ENCODE measurements around the gene MRPL14.

MRPL14 gene

DNA sequence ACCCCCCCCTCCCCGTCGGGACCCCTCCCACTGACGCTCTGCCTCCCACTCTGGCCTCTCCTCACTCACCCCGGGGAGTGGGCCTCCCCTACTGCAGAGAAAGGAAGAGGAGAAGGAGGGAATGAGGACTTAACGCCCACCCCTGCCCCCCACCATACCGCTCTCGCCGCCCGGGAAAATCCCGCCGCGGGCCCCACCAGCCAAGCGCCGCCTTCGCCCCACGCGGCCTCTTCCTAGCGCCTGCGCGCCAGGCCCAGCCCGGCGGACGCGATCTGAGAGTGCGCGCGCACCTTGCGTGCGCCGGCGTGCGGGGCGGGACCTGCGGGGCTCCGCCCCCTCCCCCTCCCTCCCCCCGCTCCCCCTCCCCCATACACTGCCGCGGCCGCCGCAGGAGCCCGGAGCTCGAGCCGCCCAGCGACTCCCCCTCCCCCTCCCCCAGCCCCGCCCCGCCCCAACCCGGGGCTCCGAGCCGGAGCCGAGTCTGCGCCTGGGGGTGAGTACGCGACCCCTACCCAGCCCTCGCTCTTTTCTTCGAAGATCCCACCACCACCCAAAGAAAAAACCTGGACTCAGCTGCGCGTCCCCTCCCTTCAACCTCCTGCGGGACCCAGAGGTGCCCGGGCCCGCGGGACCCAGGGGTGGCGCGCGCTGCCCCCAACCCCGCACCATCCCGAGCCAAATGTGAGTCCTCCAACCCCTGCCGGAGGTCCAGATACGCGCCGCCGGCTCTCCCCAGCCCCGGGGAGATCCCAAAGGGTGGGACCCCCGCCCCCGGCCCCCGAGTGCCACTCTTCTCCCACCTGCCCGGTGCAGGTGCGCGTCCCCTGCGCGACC, at the start of gene MRPL14, which contains the start of gene TMEM63B:
TSS of gene MRPL14 (minus strand) at position 267 of the 834 bp plus-strand sequence. CDS start 10,841 bp downstream, outside the sequence.
TSS of gene TMEM63B (plus strand) at position 369 of the 834 bp plus-strand sequence. CDS start 7,031 bp downstream, outside the sequence.
- DNase-seq, result peak; percentile 47 to 94 (median 86)
- intact Hi-C loops (cut with DNase I), result no loop called here

DNA sequence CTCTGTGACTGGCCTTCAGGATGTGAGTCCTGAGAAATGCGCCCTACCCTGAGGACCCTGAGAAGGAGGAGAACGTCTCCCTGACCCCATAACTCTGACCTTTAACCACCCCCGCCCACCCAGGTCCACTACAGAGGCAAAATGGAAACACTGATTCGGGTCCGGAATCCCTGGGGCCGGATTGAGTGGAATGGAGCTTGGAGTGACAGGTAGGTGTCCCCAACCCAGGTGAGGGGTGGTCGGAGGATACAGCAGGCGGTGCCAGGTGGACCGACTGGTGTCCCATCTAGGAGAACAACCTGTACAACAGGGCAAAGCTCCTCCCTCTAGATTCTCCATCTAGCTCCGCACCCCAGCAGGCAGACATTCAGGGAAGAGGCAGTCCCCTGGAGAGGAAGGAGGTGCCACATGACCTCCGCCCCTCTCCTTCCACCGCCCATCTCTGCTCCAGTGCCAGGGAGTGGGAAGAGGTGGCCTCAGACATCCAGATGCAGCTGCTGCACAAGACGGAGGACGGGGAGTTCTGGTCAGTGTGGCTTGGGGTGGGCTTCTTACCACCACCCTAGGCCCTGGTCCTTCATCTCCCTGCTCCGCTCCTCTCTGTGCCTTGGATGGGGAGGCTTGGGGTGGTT, 49.0 kb upstream of the MRPL14 start:
- intact Hi-C loops (cut with DNase I), result loop anchor here (10.0 kb wide), 1 partner anchor 159 kb away; no protein-coding TSS in a partner anchor

DNA sequence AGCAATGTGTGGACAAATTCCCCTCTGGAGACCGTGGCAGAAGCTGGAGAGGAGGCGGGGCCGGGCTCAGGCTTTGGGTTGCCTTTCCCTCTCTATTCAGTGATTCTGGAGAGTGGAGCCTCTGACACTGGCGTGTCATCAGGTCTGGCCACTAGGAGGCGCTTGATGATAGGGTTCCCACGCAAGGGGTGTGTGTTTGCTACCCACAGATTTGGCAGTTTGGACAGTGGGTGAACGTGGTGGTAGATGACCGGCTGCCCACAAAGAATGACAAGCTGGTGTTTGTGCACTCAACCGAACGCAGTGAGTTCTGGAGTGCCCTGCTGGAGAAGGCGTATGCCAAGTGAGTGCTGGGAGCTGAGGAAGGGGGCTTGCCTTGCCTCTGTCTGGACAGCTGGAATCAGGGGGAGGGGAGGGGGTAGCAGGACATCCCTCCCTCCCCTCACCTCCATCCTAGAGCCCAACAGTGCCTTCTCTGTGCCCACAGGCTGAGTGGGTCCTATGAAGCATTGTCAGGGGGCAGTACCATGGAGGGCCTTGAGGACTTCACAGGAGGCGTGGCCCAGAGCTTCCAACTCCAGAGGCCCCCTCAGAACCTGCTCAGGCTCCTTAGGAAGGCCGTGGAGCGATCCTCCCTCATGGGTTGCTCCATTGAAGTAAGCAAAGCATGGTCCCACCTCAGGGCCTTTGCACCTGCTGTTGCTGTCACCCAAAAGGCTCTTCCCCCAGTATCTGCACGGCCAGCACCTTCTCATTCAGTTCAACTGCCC, 45.7 kb upstream of the MRPL14 start:
- peak; percentile 63 to 94 (median 86) for DNase-seq
- intact Hi-C loops (cut with DNase I), result loop anchor here (2.0 to 10.0 kb wide), 2 partner anchors 62 to 162 kb away; no protein-coding TSS in a partner anchor

More for the DNA sequence above, 49.0 kb upstream of the MRPL14 start:
- DNase-seq, result no peak

DNA sequence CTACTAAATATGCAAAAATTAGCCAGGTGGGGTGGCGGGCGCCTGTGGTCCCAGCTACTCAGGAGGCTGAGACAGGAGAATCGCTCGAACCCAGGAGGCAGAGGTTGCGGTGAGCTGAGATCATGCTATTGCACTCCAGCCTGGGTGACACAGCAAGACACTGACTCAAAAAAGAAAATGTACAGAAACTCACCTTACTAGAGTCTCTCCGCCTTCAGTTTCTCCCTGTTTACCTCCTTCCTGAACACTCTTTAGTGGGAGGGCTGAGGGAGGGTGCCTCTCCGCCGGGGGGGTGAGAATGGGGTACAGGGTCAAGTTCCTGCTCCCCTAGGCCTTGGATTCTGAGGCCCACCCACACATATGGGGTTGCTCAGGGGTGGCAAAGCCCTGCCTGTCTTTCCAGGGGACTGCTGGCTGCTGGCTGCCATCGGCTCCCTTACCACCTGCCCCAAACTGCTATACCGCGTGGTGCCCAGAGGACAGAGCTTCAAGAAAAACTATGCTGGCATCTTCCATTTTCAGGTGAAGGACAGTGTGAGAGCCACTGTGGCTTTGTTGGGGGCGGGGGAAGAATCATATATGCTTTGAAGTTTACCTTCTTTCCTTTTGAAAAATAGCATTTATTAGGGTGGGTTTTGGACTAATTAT, 44.8 kb upstream of the MRPL14 start:
- intact Hi-C loops (cut with DNase I), result loop anchor here (2.0 to 10.0 kb wide), 2 partner anchors 63 to 163 kb away; no protein-coding TSS in a partner anchor
- no peak for DNase-seq

DNA sequence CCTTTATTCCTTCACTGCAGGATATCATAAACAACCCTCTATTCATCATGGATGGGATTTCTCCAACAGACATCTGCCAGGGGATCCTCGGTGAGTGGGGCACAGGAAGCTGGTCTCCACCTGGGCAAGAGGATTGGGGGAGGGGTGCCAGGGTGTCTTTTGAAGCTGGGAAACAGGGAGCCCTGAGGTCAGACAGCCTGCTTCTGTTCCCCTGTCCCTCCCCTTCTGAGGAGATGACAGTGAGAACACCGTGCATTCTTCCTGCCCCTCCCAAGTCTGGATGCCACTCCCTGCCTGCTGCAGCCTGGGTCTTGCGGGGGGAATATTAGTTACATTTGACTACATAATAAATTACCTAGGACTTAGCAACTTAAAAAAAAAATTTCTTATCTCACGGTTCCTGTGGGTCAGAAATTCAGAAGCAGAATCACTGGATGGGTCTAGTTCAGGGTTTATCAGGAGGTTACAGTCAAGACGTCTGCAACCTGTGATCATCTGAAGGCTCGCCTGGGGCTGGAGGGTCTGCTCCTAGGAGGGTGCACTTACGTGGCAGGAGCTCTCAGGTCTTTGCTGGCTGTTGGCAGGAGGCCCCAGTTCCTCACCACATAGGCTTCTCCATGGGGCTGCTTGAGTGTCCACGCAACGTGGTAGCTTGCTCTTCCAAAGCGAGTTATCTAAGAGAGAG, 42.8 kb upstream of the MRPL14 start:
- no peak for DNase-seq
- intact Hi-C loops (cut with DNase I), result loop anchor here (10.0 kb wide), 1 partner anchor 165 kb away; no protein-coding TSS in a partner anchor

DNA sequence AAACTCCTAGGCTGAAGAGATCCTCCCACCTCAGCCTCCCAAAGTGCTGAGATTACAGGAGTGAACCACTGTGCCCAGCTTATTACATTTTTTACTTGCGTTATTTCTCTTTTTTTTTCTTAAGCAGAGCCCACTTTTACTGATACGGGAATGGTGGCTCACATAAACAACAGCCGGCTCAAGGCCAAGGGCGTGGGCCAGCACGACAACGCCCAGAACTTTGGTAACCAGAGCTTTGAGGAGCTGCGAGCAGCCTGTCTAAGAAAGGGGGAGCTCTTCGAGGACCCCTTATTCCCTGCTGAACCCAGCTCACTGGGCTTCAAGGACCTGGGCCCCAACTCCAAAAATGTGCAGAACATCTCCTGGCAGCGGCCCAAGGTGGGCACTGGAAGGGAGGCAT, 41.9 kb upstream of the MRPL14 start:
- DNase-seq, result no peak
- intact Hi-C loops (cut with DNase I), result no loop called here

DNA sequence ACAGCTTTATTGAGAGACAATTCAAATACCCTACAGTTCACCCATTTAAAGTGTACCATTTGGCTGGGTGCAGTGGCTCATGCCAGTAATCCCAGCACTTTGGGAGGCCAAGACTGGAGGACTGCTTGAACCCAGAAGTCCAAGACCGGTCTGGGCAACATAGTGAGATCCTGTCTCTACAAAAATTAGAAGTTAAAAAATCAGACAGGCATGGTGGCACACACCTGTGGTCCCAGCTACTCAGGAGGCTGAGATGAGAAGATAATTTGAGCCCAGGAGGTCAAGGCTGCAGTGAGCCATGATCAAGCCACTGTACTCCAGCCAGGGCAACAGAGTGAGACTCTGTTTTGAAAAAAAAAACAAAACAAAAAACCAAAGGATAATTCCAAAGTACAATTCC, 40.3 kb upstream of the MRPL14 start:
- intact Hi-C loops (cut with DNase I), result no loop called here
- DNase-seq, result no peak

DNA sequence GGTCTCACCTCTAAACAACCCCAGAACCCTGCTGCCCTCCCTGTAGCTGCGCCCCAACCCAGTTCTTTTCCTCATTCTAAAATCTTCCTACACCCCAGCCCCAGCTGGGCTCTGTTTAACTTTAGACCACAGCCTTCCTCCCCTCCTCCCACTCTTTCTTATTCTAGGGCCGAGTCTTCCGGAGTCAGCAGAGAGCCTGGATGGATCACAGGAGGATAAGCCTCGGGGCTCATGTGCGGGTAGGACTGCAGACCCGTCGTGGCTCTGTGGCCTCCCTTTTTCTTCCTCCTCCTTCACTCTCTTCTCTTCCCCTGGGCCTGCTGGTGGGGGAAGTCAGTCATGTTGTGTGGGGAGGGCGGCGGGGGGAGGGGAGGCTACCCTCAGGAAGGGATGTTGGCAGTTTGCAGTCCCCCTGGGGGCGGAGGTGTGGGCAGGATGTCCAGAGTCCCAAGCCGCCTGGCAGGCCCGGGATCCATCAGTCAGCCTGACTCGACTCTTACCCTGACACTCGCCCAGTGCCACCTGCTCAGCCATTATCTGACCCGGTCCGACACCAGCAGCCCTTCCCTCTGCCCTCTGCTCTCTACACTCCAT, 39.4 kb upstream of the MRPL14 start:
- no peak for DNase-seq
- intact Hi-C loops (cut with DNase I), result no loop called here

DNA sequence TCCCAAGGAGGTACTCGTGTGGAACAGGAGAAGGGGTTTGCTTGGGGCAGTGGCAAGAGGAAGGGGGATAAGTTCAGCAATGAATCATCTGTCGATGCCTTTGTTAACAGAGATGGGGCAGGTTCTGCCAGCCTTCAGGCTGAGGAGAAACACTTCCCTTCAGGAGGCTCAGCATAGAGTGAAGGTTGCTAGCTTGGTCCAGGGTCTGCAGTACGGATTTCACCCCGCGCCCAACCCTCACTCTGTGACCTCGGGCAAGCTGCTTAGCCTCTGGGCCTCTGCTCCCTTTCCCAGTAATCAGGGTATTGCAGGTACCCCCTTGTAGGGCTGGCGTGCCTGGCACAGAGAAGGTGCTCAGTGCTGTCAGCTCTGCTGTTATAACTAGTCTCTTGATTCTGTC, 38.9 kb upstream of the MRPL14 start:
- intact Hi-C loops (cut with DNase I), result no loop called here
- DNase-seq, result no peak

DNA sequence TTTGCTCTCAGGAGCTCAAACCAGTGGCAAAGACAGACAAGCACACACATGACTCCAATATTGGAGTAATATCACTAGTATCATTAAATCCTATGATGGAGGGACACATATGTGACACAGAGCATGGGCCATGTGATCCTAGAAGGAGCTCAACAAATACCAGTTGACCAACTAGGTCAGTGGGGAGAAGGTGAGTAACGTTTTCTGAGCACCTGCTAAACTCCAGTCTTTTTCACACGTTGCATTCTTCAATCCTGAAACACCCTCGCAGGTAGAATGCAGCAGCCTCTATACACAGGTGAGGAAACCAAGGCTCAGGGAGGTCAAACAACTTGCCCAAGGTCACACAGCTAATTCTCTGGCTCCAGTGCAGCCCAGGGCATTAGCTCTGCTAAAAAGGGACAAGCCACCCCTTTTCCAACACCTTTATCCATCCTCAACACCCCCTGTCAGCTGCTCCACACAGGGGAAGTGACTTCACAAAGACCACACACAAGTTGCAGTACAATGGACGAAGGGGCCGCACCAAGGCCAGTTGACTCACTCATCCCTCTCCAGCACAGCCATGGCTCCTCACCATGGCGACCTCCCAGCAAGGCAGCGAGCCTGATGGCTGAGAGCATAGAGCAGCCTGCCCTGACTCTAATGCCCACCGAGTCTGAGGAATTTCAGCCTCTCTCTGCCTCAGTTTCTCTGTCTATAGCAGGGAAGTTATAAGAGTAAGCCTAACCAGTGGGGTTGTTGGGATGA, 35.8 kb upstream of the MRPL14 start:
- intact Hi-C loops (cut with DNase I), result no loop called here
- DNase-seq, result no peak

DNA sequence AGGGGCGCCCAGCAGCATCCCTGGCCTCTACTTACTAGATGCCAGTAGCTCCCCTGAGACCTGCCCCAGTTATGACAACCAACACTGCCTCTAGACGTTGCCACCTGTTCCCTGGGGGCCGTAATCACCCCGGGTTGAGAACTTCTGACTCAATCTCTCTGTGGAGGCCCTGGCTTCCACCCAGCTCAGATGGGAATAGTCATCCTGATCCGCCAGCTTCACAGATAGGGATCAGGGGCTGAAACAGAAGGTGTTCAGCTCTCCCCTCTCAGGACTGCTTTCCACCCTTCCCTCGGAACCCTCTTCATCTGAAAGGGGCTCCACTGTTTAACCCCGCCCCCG, 34.7 kb upstream of the MRPL14 start:
- no peak for DNase-seq
- intact Hi-C loops (cut with DNase I), result no loop called here

DNA sequence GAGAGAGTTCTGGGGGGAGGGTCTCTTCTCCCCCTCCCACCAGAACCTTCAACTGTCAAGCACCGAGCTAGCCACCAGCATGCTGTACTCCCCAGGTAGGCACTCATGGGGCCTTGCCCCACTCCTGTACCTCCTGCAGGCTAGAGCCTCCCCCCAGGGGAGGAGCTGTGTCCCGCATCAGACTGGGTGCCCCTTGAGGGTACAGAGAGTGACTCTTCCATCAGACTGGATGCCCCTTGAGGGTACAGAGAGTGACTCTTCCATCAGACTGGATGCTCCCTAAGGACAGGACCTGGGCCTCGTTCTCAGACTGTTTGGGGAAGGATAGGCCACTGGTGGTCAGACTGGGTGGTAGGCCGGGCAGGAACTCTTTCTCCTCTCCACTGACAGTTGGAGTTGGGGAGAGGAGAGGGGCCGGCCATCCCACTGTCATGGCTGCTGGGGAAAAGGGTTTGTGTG, 31.5 kb upstream of the MRPL14 start, which contains the start of gene CAPN11:
TSS of gene CAPN11 (plus strand) at position 51 of the 459 bp plus-strand sequence. CDS start at position 80, 29 bp downstream.
- DNase-seq, result no peak
- intact Hi-C loops (cut with DNase I), result no loop called here

DNA sequence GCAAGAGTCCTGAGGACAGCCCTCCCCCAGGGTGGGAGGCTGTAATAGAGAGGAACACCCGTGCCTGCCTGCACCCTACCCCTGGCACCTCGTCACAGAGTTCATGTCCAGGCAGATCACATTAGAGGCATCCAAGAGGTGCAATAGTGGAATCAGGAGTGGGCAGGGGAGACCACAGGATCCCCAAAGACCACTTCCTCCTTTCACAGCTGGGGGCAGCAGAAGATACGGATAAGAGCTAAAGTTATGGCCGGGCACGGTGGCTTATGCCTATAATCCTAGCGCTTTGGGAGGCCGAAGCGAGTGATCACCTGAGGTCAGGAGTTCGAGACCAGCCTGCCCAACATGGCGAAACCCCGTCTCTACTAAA, 29.9 kb upstream of the MRPL14 start:
- intact Hi-C loops (cut with DNase I), result no loop called here
- no peak for DNase-seq

DNA sequence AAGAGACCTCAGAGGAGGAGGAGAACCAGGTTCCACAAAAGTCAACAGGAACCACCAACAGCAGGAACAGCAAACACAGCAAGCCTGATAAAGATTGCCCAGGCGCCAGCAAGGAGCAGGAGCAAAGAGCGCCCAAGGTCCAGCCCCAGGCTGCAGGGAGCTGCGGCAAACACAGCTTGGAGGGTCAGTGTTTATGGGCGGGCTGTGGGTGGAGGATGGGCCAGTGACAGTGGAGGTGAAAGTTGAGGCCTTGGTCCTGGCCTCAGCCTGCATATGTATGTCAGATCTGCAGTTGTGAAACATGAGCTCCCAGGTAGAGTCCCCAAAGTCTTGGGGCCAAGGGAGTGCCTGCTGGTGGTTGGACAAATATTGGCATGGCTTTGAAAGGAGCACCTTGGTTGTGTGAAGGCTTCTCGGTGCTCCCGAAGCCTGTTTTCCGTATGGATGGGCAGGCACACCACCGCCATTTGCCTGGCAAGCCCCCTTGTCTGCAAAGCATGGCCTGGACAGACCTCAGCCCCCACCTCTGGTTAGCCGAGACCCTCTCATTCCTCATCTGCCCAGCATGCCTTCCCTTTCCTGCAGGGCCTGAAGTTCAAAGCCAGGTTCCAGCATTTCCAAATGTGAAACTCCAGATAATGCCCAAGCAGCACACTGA, 29.4 kb upstream of the MRPL14 start:
- DNase-seq, result no peak
- intact Hi-C loops (cut with DNase I), result no loop called here

DNA sequence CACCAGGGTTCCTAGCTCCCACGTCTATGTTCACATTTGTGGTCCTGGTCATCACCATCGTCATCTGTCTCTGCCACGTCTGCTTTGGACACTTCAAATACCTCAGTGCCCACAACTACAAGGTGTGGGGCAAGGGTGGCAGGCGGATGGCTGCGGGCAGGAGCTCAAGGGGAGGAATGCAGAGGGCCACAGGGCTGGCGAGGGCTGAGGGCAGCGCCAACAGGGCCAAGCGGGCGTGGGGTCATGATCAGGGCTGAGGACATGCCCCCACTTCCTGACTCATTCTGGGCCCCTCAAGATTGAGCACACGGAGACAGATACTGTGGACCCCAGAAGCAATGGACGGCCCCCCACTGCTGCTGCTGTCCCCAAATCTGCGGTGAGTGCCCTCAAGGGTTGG, 26.8 kb upstream of the MRPL14 start:
- intact Hi-C loops (cut with DNase I), result no loop called here
- DNase-seq, result no peak

DNA sequence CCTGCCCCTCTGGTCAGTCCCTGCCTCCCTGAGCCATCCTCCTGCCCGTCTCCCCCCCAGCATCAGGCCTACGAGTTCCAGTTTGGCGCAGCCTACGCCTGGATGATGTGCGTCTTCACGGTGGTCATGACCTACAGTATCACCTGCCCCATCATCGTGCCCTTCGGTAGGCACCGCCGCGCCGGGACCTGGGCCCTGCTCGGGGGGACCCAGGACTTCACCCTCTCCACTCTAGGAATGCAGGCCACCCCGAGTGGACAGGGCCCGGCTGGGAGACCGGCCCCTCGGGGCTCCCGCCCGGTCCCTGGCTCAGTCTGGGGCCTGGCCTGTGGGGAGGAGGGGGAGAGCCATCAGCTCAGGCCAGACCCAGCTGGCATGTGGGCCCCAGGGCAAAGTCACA, 25.3 kb upstream of the MRPL14 start:
- intact Hi-C loops (cut with DNase I), result loop anchor here (2.0 kb wide), 1 partner anchor 56 kb away; no protein-coding TSS in a partner anchor

DNA sequence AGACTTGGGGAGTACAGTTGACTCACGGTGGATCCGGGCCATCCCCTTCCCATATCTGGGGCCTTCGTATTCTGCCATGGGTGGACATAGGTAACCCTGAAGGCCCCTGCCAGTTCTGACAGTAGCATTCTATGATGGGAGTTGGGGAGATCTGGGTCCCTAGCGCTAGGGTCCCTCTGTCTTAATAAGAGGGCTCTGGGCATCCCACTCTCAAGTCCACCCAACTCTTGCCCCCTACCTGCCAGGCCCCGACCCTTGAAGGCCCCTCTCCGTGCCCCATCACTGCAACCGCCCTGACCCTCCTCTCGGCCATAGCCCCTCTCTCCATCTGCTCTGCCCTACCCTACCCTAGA, 24.8 kb upstream of the MRPL14 start:
- intact Hi-C loops (cut with DNase I), result loop anchor here (2.0 kb wide), 1 partner anchor 55 kb away; no protein-coding TSS in a partner anchor
- no peak for DNase-seq

More for the DNA sequence above, 25.3 kb upstream of the MRPL14 start:
- DNase-seq, result no peak

Measured in head of caudate nucleus (tissue), 42 donors.